GM23338 (cell line): ENCODE measurements around the gene SCFD2. TPM values are rescaled to one million over a fixed set of nuclear protein-coding genes. Genes with fewer than 3 reads are reported as not detected.

Source experiments
- ATAC-seq: fragments of 200-7000 bp; cut with Tn5 transposase; 3 replicates; pipeline ENCODE4 v1.9.1; 2020
- DNase-seq: peaks from one replicate; pipeline ENCODE4 v3.0.0-alpha.2; 2015; ENCODE audit warnings: low spot score
- H2AFZ ChIP-seq: fragments of 200-600 bp; sonication (generic); 2 replicates; pipeline ENCODE4 v1.8.0; 2016; ENCODE audit warnings: antibody characterized with exemption, mild to moderate bottlenecking, moderate library complexity
- H3F3A ChIP-seq: fragments of 200-600 bp; sonication (generic); replicated peaks from 2 replicates; pipeline ENCODE4 v1.8.0; 2017; ENCODE audit warnings: antibody characterized with exemption, mixed run types, low read depth
- H3K27ac ChIP-seq: fragments of 200-600 bp; sonication (generic); 2 replicates; pipeline ENCODE4 v1.6.1; 2016; ENCODE audit warnings: low read depth
- H3K27me3 ChIP-seq: fragments of 200-600 bp; sonication (generic); 2 replicates; pipeline ENCODE4 v1.8.0; 2016; ENCODE audit warnings: mild to moderate bottlenecking, mixed run types, moderate library complexity; ENCODE audit not compliant: insufficient read depth
- H3K36me3 ChIP-seq: fragments of 200-600 bp; sonication (generic); 2 replicates; pipeline ENCODE4 v1.8.0; 2016; ENCODE audit warnings: mild to moderate bottlenecking; ENCODE audit not compliant: insufficient read depth
- H3K4me1 ChIP-seq: fragments of 200-600 bp; sonication (generic); 2 replicates; pipeline ENCODE4 v1.8.0; 2016; ENCODE audit warnings: mild to moderate bottlenecking, moderate library complexity; ENCODE audit not compliant: insufficient read depth
- H3K4me2 ChIP-seq: fragments of 200-600 bp; sonication (generic); 2 replicates; pipeline ENCODE4 v1.7.1; 2017; ENCODE audit warnings: mixed run types
- H3K4me3 ChIP-seq: fragments of 200-600 bp; sonication (generic); 2 replicates; pipeline ENCODE4 v1.6.1; 2016; ENCODE audit warnings: mixed run types
- H3K79me2 ChIP-seq: fragments of 200-600 bp; sonication (generic); replicated peaks from 2 replicates; pipeline ENCODE4 v1.8.0; 2017; ENCODE audit warnings: mild to moderate bottlenecking; ENCODE audit not compliant: insufficient read depth
- H3K9me2 ChIP-seq: fragments of 200-600 bp; sonication (generic); 2 replicates; pipeline ENCODE4 v1.8.0; 2017; ENCODE audit not compliant: insufficient read depth
- H4K20me1 ChIP-seq: fragments of 200-600 bp; sonication (generic); replicated peaks from 2 replicates; pipeline ENCODE4 v1.8.0; 2017; ENCODE audit warnings: mild to moderate bottlenecking; ENCODE audit not compliant: insufficient read depth
- H3K27ac Mint-ChIP-seq: 2 replicates; pipeline ENCODE4 v1.8.0; 2020; ENCODE audit warnings: inconsistent platforms, mild to moderate bottlenecking, moderate library complexity, mixed read lengths
- H3K27me3 Mint-ChIP-seq: 3 replicates; pipeline ENCODE4 v1.8.0; 2022; ENCODE audit warnings: low read depth, mild to moderate bottlenecking, moderate library complexity, mixed read lengths, inconsistent platforms; ENCODE audit not compliant: insufficient read depth, poor library complexity
- H3K36me3 Mint-ChIP-seq: 3 replicates; pipeline ENCODE4 v1.8.0; 2021; ENCODE audit warnings: low read depth, mild to moderate bottlenecking, inconsistent platforms, moderate library complexity, mixed read lengths
- H3K4me1 Mint-ChIP-seq: 3 replicates; pipeline ENCODE4 v1.8.0; 2020; ENCODE audit warnings: mild to moderate bottlenecking, inconsistent platforms, mixed read lengths
- H3K4me3 Mint-ChIP-seq: 3 replicates; pipeline ENCODE4 v1.8.0; 2021; ENCODE audit warnings: moderate library complexity, mild to moderate bottlenecking, inconsistent platforms, mixed read lengths
- H3K9me3 Mint-ChIP-seq: 3 replicates; pipeline ENCODE4 v1.8.0; 2020; ENCODE audit warnings: moderate library complexity, mild to moderate bottlenecking, inconsistent platforms, mixed read lengths
- EZH2 ChIP-seq: fragments of 200-600 bp; sonication (generic); IDR thresholded peaks from one replicate; pipeline ENCODE4 v1.8.0; 2017; ENCODE audit warnings: antibody characterized with exemption, mild to moderate bottlenecking, low read depth; ENCODE audit not compliant: unreplicated experiment
- EZH2phosphoT487 ChIP-seq: fragments of 200-600 bp; sonication (generic); IDR thresholded peaks from one replicate; pipeline ENCODE4 v1.8.1; 2018; ENCODE audit warnings: antibody characterized with exemption; ENCODE audit not compliant: unreplicated experiment
- JUNB ChIP-seq: IDR thresholded peaks from one replicate; pipeline ENCODE4 v1.6.1; 2016; ENCODE audit warnings: antibody characterized with exemption; ENCODE audit not compliant: unreplicated experiment
- NANOG ChIP-seq: IDR thresholded peaks from 2 replicates; pipeline ENCODE4 v1.6.1; 2016; ENCODE audit warnings: antibody characterized with exemption, borderline replicate concordance
- REST ChIP-seq: IDR thresholded peaks from one replicate; pipeline ENCODE4 v1.6.1; 2018; ENCODE audit warnings: antibody characterized with exemption; ENCODE audit not compliant: unreplicated experiment
- ZNF114 ChIP-seq: fragments of 250-450 bp; sonication (Bioruptor Pico); IDR thresholded peaks from 2 replicates; pipeline ENCODE4 v1.5.0; 2020; ENCODE audit warnings: mild to moderate bottlenecking, moderate library complexity
- polyA plus RNA-seq: library from polyadenylated mRNA; unstranded; fragments of >200 nt; fragmentation: Nextera tagmentation; extraction: Ambion mirVana; gene quantifications from 2 replicates; pipeline ENCODE4 v1.2.1, GENCODE V29; 2016
- total RNA-seq: library from RNA; depleted of rRNA; stranded (reverse); fragments of >200 nt; shearing (Covaris generic); gene quantifications from 2 replicates; pipeline ENCODE4 v1.2.3, GENCODE V29; 2014

Gene SCFD2
- total and polyA plus RNA-seq, 2 experiments from 2014 or later: 5.7 to 17.5 TPM

GRCh38 chr4:52957220-52957686 lies 408.6 kb downstream of the SCFD2 start (continued):
- TF ChIP-seq REST: no peak
- no peak for TF ChIP-seq EZH2
- no peak for TF ChIP-seq NANOG

- peaks cover 8% of the 10 kb centered on the region for H3K9me2 ChIP-seq
- Mint-ChIP-seq H3K36me3 (no peaks in the 10 kb centered on the region), H3K4me1 (peaks cover 16% of the 10 kb centered on the region), H3K27me3 (peaks cover 10% of the 10 kb centered on the region), H3K27ac (no peak overlapping the region), H3K4me3 (no peak overlapping the region), H3K9me3 (no peaks in the 10 kb centered on the region)
- no peaks in the 10 kb centered on the region; the same call in none of the 2 replicates for H3K4me1 ChIP-seq
- no peaks in the 10 kb centered on the region for H3K79me2 ChIP-seq
- H3K27ac ChIP-seq: no peak overlapping the region
- no peaks in the 10 kb centered on the region for H4K20me1 ChIP-seq
- no peaks in the 10 kb centered on the region for H3F3A ChIP-seq
- H3K4me3 ChIP-seq: no peak overlapping the region
- TF ChIP-seq JUNB (no peak), NANOG (no peak), EZH2phosphoT487 (no peak), ZNF114 (CRISPR knock-in tag) (no peak), EZH2 (no peak), REST (no peak)
- no peak overlapping the region for H3K4me2 ChIP-seq
- ATAC-seq: no peak
- DNase-seq: no peak
- H3K27me3 ChIP-seq: no peaks in the 10 kb centered on the region
- H2AFZ ChIP-seq: no peak overlapping the region
- H3K36me3 ChIP-seq: no peaks in the 10 kb centered on the region
These were observed 409.2 kb downstream of the SCFD2 start for GRCh38 chr4:52956691-52957090.
